Ecto neural progenitor cell (in vitro differentiated cells): ENCODE measurements around the gene PTPN14.
"Not testable (repeated sequence)": the region's sequence is repeated elsewhere in the genome, so short reads cannot be mapped to it uniquely, and the experiment has no call there.

ENCODE experiments used
- DNase-seq: peaks from one replicate; pipeline ENCODE4 v3.0.0-alpha.2; 2018; ENCODE audit warnings: low spot score

Gene PTPN14

DNA sequence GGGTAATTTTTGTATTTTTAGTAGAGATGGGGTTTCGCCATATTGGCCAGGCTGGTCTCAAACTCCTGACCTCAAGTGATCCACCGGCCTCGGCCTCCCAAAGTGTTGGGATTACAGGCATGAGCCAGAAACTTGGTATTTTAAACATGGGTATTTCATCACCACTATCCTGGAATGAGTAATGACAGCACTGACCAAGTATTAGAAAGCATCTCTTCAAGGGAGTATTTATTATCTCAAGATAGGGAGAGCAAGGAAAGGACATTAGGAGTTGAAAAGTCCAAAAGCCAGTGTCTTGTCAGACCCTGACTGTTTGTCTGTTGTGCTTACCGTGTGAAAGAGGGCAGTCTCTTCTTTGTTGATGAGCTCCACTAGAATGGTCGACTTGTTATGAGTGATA is 156.8 kb downstream of the PTPN14 start:
- not testable (repeated sequence) for DNase-seq

DNA sequence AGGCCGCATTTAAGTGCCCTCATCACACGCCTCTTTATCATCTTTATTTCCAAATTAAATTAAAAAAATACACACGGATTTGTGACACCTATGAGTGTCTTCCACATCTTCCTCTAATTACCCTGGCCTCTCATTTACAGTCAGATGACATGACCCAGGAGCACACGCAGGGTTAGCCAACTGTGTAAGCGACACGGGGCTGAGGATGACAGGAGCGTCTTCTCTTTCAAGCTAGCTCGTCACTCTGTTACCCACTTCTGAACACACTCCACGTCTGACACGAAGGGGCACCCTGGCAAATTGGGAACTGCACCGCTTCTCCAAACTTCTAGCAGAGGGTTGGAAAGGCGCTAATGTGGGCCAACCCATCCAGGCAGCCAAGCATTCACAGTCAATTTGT is 158.3 kb downstream of the PTPN14 start:
- DNase-seq: no peak

DNA sequence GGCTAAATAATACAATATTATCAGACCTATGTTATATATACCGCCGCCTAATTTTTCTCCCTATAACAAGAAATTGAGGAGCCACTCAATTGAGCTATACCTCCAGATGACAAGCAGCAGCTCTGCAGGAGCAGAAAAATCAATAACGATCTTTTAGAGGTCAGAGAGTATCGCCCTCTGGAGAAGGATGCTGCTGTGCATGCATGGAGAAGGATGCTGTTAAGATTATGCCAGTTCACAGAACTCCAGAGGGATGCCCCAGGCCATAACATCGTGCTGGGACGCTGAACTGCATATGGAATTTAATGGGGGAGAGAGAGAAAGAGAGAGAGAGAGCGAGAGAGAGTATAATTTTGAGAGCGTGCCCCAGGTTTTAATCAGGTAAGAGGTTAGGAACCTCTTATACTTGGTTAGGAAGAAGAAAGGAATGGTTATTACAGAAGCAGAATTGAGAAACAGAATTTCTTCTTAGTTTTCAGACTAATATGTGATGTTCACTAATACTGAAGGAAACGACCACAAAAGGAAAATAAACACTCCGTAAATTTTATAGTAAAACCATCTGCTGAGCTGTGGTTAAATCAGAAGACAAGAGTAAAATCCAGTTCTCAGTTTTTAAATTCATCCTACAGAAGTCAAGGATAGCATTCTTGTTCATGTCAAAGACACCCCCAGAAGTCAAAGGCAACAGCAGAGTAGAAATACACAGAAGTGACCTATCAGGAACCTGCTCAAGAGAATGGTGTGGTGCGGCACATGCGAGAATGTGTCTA is 159.3 kb downstream of the PTPN14 start:
- no peak for DNase-seq

DNA sequence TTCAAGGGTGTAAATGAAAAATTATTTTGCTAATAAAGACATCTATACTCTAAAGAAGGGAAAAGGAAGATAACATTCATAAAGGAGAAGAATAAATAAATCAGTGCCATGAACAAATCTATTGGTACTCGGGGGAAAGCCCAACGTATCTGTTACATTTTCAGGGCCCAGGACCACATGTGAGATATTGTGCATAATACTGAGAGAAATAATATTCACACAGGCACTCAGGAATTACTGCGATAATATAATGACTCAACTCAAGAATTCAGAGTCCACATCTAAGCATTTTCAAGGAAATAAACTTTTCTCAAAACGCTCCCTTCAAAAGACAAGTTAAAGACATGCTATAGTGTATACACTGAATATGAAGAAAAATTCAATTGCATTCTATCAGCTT is 161.7 kb downstream of the PTPN14 start:
- no peak for DNase-seq

DNA sequence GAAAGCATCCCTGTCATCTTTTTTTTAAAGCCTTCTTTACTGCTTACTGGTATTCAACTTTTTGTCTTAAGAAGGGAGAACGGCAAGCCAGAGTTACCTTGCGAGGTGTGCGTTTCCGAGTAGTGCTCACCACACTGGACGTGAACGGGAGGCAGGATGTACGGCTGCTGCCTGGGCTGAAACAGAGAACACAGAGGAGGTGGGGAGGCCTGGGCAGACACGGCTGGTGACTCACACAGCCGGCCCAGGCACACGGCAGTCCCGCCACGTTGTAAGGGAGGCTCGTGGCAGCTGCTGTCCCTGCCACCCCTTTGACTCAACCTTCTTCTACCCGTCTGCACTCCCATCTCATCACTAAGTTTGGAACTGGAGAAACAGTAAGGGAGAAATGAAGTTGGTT is 164.7 kb downstream of the PTPN14 start:
- no peak for DNase-seq

DNA sequence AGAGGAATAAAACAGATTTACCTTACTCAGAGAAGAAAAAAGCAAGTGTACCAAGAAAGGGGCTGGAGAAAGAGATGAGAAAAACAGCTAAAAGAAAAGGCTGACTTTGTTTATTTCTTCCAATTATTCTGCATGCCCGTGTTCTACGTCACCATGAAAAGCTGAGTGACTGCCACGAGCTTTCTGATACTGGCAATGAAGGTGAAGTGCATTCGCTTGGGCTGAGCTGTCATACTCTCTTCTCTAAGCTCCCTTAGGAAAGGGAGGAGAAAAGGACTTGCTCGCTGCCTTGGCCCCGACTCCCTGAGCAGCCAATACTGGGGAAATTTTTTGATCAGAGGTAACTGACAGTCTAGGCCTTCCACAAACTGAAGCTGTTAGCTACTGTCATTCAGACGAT is 165.1 kb downstream of the PTPN14 start:
- DNase-seq: no peak

DNA sequence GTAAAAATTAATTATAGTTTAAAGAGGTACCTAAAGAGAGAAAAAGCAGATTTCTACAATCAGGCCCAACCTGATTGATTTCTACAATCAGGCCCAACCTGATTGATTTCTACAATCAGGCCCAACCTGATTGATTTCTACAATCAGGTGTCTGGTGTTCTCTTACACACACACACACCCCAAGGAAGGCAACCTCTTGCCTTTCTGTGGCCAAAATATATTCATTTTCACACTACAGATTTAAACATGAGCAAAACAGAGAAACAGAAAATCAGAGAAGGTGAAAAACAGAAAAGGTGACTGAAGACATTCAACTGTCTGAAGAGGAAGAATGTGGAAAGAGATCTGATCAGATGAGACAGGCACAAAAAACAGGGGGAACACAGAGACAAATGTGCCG is 166.0 kb downstream of the PTPN14 start:
- no peak for DNase-seq

DNA sequence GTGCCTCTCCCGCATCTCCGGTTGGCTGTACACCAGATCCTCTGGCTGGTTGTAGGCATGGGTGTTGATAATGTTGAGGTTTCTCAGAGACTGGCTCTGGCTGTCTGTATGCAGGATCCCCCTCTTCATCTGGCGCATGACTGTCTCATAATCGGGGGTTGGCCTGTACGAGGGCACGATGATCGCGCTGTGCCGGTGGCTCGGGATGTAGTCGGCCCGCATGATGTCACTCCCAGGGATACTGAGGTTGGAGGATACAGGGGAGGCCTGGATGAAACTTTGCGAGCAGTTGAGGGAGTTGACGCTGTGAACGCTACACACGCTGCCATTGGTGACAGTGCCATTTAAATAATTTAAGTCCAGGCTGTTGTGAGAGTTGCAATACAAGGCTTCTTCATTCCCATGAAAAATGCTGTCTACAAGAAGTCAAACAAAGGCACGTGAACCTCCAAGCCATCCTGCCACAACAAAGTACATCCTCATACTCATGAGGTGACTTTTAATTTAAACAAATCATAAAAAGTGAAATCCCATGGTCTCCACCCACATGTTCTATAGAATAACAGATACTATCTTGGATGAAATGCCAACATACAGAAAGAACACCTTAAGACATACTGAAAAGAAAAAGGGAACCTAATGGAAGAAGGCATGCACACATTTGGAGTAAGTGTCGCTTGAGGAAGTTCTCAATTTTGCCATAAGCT is 166.9 kb downstream of the PTPN14 start:
- no peak for DNase-seq

DNA sequence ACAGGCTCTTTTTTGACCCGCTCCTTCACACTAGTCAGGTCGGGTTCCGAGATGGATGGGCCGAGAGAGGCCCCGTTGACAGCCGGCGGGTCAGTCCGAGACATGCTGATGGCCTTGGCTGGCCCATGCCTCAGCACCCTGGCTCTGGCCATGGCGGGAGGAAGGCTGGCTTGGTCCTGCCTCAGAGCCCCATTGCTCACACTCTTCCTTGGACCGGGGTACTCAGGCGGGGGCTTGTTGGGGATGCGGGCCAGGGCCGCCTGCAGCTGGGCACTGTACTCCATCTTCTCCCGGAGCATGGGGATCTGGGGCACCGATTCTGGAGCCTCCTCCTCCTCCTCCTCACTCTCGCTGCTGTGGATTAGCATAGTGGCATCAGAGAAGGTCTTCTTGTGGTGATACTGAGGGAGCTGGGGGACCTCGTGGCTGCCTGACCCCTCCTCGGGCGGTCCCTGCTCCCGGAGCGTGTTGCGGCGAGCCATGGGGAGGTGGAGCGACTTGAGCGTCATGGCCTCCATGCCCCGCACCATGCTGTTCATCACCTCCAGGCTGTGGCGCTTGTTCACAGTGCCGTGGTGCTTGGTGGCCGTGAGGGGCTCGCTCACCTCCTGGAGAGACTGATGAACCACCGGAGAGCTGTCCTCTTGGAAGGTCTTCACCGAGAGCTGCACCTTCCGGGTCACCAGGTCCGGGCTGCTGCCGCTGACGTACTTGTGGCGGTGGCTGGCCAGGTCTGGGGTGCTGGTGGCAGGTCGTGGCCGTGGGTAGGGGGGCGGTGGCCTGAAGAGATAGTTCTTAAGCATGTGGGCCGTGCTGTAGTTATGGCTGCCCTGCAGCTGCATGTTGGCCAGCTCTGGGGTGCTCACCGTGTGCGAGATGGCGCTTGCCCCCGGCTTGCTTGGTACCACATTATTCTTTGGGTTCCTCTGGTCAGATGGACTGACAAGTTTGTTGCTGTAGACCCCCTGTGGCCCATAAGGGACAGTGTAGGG is 167.7 kb downstream of the PTPN14 start:
- no peak for DNase-seq

DNA sequence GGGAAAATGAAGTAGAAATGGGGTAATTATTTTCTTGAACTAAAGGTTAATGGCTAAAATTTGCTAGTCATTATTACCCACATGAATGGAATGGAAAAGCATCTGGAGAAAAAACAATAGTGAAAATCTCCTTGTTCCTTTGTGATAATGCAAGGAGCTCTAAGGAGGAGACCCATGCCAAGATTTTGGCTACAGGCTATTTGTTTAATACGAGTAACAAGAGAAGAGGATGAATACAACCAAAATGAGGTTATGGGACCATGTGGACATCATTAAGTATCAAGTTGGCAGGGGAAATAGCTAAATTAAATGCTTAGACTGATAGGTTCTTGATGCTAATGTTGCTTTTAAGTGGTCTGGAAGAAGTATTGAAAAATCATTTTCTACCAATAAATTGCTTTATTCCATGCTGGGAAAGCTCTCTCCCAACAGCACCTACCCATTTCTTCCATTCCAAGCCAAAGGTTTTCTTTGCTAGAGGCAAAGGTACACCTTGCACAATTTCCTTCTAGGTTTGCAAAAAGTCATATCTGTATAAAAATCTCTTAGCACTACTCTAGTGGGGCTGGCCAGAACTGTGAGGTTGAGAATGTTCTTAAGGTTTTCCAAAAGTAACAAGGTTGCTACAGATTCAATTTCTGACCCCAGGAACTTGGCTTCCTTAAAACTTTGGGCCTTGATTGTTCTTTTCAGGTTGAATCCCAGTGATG is 170.3 kb downstream of the PTPN14 start:
- no peak for DNase-seq

DNA sequence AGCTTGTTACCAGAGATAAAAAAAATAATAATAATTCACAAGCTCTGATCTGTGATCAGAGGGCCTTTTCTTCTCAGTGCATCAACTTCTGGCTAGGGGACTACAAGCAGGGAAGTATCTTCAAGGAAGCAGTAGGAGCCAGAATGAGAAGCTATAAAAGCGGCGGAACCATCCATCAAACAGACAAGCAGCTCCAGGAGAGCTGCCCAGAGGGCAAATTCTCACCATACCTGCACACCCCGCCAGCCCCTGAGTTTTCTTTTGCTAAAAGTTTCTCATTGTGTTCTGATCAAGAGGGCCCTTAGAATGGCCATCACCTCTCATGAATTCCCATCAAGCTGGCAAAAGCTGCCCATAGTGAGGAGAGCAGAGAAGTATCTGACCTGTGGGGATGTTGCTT is 171.0 kb downstream of the PTPN14 start:
- DNase-seq: no peak

DNA sequence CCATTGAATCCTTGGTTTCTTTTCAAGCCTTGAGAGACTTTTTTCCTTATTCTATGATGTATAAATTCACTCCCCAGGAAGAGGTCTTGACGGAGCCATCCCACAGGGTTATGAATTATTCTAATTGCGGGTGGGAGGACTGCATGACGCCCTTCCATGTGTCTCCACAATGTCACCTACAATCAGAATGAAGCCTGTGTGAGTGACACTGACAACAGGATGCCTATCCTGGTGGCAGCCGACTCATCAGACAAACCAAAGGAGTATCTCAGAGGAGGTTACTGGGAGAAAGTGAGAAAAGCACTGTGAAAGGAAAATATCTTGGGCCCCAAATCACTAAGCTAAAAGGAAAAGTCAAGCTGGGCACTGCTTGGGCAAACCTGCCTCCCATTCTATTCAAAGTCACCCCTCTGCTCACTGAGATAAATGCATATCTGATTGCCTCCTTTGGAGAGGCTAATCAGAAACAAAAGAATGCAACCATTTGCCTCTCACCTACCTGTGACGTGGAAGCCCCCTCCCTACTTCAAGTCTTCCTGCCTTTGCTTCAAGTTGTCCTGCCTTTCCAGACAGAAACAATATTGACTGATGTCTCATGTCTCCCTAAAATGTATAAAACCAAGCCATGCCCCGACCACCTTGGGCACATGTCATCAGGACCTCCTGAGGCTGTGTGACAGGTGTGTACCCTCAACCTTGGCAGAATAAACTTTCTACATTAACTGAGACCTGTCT is 172.0 kb downstream of the PTPN14 start:
- no peak for DNase-seq

DNA sequence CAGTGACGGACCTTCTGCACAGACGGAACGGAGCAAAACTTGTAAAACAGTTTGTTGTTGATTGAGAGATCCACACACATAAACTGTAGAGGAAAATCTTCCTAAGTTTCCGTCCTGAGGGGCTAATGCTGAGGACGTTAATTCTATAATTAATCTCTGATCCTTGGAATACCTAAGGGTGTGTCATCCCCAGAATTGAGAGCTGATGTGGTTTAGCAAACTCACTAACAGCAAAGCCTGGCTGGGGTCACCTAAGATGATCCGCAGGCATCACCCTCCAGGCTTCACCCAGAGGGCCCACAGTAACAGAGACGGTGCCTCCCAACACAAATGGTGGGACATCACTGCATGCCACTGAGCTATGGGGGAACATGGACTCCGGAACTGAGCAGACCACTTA is 172.9 kb downstream of the PTPN14 start:
- DNase-seq: no peak

DNA sequence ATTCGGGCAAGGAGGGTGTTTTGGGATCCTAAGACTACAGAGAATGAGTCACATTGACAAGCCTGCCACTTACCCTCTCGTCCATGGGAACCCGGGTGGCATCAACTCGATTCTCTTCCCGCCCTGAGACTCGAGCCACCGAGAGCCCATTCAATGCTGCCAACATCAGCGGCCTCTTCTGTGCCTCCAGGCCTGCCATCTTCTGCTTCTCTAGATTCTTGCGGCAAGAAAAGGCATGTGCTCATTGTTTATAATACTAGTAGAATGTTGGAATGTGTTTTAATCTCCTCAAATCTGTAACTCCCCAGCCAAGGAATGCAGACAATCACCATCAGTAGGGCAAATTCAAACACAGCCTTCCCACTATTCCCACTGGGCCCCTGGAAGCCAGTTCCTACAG is 173.5 kb downstream of the PTPN14 start:
- DNase-seq: no peak

DNA sequence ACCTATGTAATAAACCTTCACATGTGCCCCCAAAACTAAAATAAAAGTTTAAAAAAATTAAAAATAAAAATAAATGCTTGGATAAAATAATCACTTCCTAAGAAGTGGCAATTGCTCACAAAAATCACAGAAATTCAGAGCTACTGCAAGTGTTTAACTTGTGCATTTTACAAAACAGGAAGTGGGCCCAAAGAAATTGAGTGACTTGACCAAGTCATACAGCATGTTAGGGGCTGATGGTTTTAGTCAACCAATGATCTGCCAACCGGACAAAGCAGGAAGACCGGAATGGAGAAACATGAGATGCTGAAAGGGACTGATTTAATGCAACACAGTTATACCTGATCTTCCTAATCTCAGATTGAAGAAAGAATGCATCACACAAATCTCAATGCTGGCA is 173.9 kb downstream of the PTPN14 start:
- no peak for DNase-seq

DNA sequence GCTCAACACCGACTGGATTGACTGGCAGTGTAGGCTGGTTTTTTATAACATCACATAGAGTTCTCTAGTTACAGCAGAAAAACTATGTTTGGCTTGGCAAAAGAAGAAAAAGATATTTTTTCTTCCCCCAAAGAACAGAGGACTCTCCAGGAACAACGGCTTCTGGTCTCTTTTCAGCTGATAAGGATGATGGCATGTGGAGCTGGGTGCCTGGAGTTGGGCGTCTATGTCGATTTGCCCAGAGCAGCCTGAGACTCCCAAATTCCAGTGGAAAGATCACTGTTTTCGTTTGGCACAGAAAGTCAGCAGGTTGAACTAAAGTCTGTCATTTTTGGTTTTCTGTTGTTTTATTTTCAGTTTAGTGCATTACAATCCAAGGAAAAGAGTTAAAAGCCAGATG is 179.3 kb downstream of the PTPN14 start:
- no peak for DNase-seq

DNA sequence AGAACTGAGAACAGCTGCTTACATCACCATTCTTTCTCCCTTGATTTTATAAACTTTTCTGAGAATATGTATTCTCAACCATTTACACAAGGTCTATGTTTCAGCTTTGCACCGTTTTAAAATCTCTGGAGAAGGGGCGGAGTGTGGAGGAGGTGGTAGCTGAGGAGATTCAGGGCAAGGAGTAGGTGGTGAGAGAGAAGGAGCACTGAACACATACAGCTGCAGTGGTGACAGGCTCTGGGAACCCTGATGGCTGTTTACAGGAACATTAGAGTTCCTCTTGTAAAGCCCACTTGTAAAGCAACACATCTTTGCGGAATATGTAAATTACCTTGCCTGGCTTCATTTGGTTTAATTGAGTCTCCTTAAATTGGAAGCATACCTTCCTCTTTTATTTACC is 180.8 kb downstream of the PTPN14 start:
- no peak for DNase-seq

DNA sequence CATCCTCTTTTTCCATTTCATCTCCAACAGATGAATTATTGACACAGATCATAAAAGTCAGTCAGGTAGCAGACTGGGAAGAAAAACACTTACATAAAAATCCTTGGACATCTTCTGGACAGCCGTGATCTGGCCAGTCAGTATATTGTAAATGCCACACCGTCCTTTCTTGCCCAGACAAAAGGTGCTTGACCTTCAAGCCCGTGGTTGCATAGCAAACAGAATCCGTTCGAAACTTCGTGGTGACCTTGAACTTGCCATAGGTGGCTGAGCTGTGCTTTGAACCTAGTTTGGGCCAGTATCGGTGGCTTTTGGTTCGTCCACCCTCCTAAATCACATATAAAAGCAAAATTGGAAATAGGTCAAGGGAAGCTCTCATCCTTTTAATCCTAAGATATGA is 182.0 kb downstream of the PTPN14 start:
- DNase-seq: no peak

DNA sequence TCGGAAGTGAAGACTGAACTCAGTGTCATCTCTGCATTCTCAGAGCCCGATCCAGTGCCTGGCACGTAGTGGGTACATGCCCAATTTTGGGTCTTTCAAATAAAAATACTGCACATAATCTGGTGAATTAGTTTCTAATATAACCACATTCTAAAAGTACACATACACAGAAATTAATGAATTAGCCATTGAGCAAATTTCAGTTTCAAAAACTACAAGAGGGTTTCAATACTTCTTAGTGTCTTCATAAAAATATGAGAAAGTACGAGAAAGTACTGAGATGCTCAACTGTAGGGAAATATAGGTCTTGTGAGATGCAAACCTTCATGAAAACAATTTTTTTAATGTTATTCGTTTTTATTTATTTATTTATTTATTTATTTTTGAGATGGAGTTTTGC is 183.6 kb downstream of the PTPN14 start:
- DNase-seq: no peak

DNA sequence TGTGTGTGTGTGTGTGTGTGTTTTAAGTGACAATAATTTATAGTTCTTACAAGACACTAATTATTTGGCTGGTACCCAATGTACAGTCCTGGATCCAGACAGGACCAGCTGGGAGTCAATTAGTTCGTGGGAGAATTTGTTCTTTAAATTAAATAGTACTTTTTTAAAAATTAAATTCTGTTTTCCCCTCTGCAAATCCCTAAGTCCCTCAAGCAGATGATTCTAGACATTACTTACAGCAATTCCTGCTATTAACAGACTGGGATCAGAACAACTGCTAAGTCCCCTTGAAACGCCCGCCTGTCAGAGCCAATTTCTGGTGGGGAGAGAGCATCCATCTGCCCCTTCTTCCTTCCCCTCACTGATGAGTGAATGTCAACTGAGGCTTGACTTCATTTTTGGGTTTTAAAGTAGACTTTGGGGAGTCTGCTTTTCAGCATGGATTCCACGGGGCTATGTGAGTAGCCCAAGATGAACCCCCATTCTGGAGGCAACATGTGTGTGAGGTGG is 186.6 kb downstream of the PTPN14 start:
- DNase-seq: no peak

DNA sequence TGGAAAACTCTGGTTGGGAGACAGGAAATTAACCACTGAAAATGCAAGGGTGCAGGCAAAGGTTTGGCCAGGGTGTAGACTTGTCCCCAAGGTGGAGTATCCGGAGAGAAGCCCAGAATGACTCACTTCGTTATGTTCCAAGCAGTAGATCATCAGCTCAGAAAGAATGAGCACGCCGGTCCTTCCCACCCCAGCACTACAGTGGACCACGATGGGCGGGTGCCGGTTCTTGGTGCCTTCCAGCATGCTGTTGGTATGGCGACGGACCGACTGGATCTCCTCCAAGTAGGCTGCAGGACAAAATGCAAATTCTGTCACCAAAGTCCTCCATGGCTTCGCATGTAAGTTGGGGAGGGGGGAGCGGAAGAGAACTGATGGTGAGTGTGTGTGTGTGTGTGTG is 187.0 kb downstream of the PTPN14 start:
- no peak for DNase-seq
